Ascending aorta (tissue), 2 donors: ENCODE results near the gene CYP26A1. TPM values are rescaled to one million over a fixed set of nuclear protein-coding genes. Genes with fewer than 3 reads are reported as not detected.

Source experiments
- DNase-seq, 2 donors: peaks; one replicate each; pipeline ENCODE4 v3.0.0-alpha.2; 2019; ENCODE audit warnings: low spot score in 2 of 2
- H3K27ac ChIP-seq, 2 donors: fragments of 200-600 bp; sonication (generic); one replicate each; pipeline ENCODE4 v1.5.1; 2016 to 2017; ENCODE audit warnings: mild to moderate bottlenecking in 1 of 2
- H3K27me3 ChIP-seq: fragments of 200-600 bp; sonication (generic); one replicate; pipeline ENCODE4 v1.5.1; 2017
- H3K36me3 ChIP-seq, 2 donors: fragments of 200-600 bp; sonication (generic); one replicate each; pipeline ENCODE4 v1.5.1; 2016
- H3K4me1 ChIP-seq, 2 donors: fragments of 200-600 bp; sonication (generic); one replicate each; pipeline ENCODE4 v1.5.1; 2016 to 2017; ENCODE audit warnings: mild to moderate bottlenecking in 1 of 2
- H3K4me3 ChIP-seq, 2 donors: fragments of 200-600 bp; sonication (generic); one replicate each; pipeline ENCODE4 v1.5.1; 2016 to 2017; ENCODE audit warnings: mild to moderate bottlenecking in 1 of 2
- H3K9me3 ChIP-seq, 2 donors: fragments of 200-600 bp; sonication (generic); one replicate each; pipeline ENCODE4 v1.5.1; 2016
- intact Hi-C: fragments of 100-400 bp; cut with DNase I; formaldehyde crosslinking; loops from one replicate; pipeline ENCODE4 v1.15.1; 2023
- total RNA-seq: library from RNA; depleted of rRNA; stranded (reverse); fragments of >200 nt; gene quantifications from one replicate; pipeline ENCODE4 v1.1.0, GENCODE V29; 2016
- TF ChIP-seq, protein P1 (sequence below), 3 experiments: fragments of 200-600 bp in 2 of 3; fragments of 450-650 bp in 1 of 3; sonication (generic) in 2 of 3; IDR thresholded peaks; one replicate each; pipeline ENCODE4 v1.5.1; 2016 to 2019; ENCODE audit warnings: antibody characterized with exemption in 3 of 3, mild to moderate bottlenecking in 1 of 3, moderate library complexity in 1 of 3

Gene CYP26A1
- total RNA-seq, 1 donor from 2014 or later = not detected

DNA sequence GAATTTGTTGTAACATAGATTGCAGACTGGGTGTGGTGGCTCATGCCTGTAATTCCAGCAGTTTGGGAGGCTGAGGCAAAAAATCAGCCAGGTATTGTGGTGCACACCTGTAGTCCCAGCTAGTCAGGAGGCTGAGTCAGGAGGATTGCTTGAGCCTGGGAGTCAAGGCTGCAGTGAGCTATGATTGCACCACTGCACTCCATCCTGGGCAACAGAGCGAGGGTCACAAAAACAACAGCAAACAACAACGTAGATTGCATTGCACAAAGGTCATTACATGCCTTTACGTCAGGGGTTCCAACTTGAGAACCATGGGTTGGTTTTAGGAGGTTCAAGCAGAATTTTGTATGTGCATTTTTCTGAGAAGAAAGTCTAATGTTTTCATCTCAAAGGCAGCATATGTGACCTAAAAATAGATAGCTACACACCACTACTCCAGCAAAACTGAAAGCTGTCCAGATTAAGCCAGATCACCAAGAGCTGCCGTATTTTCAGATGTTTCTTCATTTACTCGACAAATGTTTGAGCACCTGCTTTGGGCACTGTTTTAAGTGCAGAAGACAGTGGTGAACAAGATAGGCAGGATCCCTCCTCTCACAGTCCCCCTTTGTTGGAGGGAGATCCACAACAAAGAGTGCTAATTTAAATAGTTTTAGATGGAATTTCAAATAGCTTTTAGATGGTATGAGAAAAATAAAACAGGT lies 41.4 kb upstream of the CYP26A1 start:
- H3K4me1 ChIP-seq = peaks cover 16 to 40% of the 10 kb centered on the region in 2 donors
- H3K27me3 ChIP-seq = no peaks in the 10 kb centered on the region
- H3K36me3 ChIP-seq = no peaks in the 10 kb centered on the region
- peak overlapping the region in 1 of 2 donors; percentile 41 for H3K4me3 ChIP-seq
- intact Hi-C loops = no loop called here
- TF ChIP-seq, protein P1, sequence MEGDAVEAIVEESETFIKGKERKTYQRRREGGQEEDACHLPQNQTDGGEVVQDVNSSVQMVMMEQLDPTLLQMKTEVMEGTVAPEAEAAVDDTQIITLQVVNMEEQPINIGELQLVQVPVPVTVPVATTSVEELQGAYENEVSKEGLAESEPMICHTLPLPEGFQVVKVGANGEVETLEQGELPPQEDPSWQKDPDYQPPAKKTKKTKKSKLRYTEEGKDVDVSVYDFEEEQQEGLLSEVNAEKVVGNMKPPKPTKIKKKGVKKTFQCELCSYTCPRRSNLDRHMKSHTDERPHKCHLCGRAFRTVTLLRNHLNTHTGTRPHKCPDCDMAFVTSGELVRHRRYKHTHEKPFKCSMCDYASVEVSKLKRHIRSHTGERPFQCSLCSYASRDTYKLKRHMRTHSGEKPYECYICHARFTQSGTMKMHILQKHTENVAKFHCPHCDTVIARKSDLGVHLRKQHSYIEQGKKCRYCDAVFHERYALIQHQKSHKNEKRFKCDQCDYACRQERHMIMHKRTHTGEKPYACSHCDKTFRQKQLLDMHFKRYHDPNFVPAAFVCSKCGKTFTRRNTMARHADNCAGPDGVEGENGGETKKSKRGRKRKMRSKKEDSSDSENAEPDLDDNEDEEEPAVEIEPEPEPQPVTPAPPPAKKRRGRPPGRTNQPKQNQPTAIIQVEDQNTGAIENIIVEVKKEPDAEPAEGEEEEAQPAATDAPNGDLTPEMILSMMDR (IDR thresholded peaks at IDR 0.05) = no peak
- no peak for DNase-seq
- no peaks in the 10 kb centered on the region for H3K9me3 ChIP-seq
- H3K27ac ChIP-seq = peak overlapping the region; percentile 53 to 68

DNA sequence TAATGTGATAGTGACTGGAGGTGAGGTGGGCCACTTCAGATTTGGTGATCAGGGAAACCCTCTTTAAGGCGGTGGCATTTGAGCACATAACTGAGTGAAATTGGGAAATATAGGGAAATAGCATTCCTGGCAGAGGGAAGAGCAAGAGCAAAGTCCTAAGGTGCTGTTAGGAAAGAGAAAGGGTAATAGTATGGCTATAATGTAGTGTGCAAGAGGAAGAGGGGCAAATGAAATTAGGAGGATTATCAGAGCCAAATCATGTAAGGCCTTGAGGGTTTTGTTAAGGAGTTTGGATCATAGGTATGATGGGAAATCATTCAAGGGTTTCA lies 40.9 kb upstream of the CYP26A1 start:
- Histone ChIP-seq H3K4me3 (peak overlapping the region in 1 of 2 donors; percentile 41), H3K36me3 (no peaks in the 10 kb centered on the region)

DNA sequence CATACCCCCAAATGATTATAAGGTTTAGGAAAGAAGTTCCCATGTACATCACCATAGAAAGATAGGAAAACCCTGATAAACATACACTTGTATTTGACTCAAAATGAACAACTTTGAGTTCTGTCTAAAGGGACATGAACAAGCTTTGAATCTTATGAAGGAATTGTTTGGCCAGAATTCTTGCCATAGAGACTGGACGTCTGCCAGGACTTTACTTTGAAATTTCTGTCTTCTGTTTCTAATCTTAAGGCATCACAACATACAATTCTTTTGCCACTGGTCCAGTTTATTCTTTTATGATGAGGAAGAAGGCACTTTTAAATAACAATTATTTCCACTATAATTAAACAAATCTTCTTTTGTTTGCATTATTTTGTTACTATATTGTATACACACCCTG lies 39.3 kb upstream of the CYP26A1 start:
- intact Hi-C loops = no loop called here
- DNase-seq = no peak
- TF ChIP-seq, protein P1 (IDR thresholded peaks at IDR 0.05) = no peak

More for the DNA sequence above, 40.9 kb upstream of the CYP26A1 start:
- Histone ChIP-seq H3K4me1 (peaks cover 16 to 40% of the 10 kb centered on the region in 2 donors), H3K27ac (peak overlapping the region; percentile 53 to 68), H3K9me3 (no peaks in the 10 kb centered on the region), H3K27me3 (no peaks in the 10 kb centered on the region)
- intact Hi-C loops = no loop called here
- DNase-seq = no peak
- TF ChIP-seq, protein P1 (IDR thresholded peaks at IDR 0.05) = no peak

DNA sequence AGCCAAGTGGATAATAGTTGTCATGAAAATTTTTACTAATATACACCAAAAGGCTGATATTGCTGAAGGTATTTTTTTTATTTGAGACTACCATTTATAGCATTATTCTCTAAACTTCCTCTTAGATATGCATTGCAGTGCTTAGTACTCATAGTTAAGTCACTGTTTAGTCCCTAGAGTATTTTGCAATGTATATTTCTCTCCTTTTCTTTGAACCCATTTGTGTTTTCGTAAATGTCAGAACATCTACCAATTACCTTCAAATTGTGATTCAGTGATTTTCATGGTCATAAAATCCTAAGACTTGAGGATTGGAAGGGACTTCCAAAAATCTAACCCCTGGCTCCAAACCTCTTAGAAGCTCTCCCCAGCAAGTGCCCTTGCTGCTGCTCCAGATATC lies 34.6 kb upstream of the CYP26A1 start:
- no peak for DNase-seq
- intact Hi-C loops = no loop called here
- TF ChIP-seq, protein P1 (IDR thresholded peaks at IDR 0.05) = no peak

More for the DNA sequence above, 39.3 kb upstream of the CYP26A1 start:
- no peaks in the 10 kb centered on the region for H3K36me3 ChIP-seq
- H3K27me3 ChIP-seq = no peaks in the 10 kb centered on the region
- no peak overlapping the region for H3K27ac ChIP-seq
- peaks cover 16 to 40% of the 10 kb centered on the region in 2 donors for H3K4me1 ChIP-seq
- H3K4me3 ChIP-seq = no peak overlapping the region
- H3K9me3 ChIP-seq = no peaks in the 10 kb centered on the region

DNA sequence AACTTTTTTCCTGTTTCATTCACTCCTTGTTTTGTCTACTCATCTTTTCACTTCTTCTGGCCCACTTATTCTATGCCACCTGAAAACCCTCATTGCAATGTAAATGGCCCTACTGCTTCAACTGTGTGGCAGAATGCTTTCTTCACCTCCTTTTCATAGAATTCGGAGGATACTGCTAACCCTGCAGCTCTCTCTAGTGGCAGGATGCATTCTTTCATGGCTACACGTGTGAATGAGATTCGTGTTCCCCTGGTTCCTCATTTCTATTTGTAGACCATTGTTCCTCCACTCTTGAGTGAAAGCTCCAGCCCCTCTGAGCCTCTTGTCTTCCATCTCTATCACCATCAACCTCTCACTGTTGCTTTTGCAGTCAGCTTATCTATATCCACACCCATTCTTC lies 34.0 kb upstream of the CYP26A1 start:
- H3K9me3 ChIP-seq = no peaks in the 10 kb centered on the region
- intact Hi-C loops = loop anchor here (5.0 kb wide), 1 partner anchor 32 kb away; no protein-coding TSS in a partner anchor
- no peak for DNase-seq
- TF ChIP-seq, protein P1 (IDR thresholded peaks at IDR 0.05) = peak in 2 of 3 experiments; percentile 27 to 40
- no peak overlapping the region for H3K27ac ChIP-seq
- H3K4me3 ChIP-seq = no peak overlapping the region
- H3K27me3 ChIP-seq = no peaks in the 10 kb centered on the region
- H3K36me3 ChIP-seq = no peaks in the 10 kb centered on the region
- no peaks in the 10 kb centered on the region for H3K4me1 ChIP-seq

More for the DNA sequence above, 34.6 kb upstream of the CYP26A1 start:
- H3K36me3 ChIP-seq = no peaks in the 10 kb centered on the region
- no peak overlapping the region for H3K27ac ChIP-seq
- peaks cover 0 to 4% of the 10 kb centered on the region in 2 donors for H3K4me1 ChIP-seq
- H3K27me3 ChIP-seq = no peaks in the 10 kb centered on the region
- no peaks in the 10 kb centered on the region for H3K9me3 ChIP-seq
- H3K4me3 ChIP-seq = no peak overlapping the region
